Keratinocyte (primary cell): ENCODE results near the gene C4orf50. TPM values are rescaled to one million over a fixed set of nuclear protein-coding genes. Genes with fewer than 3 reads are reported as not detected.

Experiments used
- DNase-seq: peaks from one replicate; pipeline ENCODE4 v3.0.0-alpha.2; 2011; ENCODE audit warnings: low read depth, missing footprints, low spot score
- FAIRE-seq: peaks from 2 replicates; lab custom pipeline; 2011; peaks lifted over from hg19 to GRCh38; lab: Jason Lieb, UNC
- H2AFZ ChIP-seq: 2 replicates; pipeline ENCODE4 v1.6.0; 2012; ENCODE audit warnings: low read length, control low read depth, inconsistent platforms; ENCODE audit not compliant: control insufficient read depth
- H3K27ac ChIP-seq: 2 replicates; pipeline ENCODE4 v1.5.1; 2011; ENCODE audit warnings: low read length; ENCODE audit not compliant: control insufficient read depth, insufficient read depth
- H3K27me3 ChIP-seq: 3 replicates; pipeline ENCODE4 v1.6.0; 2011; ENCODE audit warnings: low read length; ENCODE audit not compliant: control insufficient read depth, insufficient read depth; ENCODE audit errors: extremely low read depth
- H3K36me3 ChIP-seq, 2 experiments: 2 replicates in 1 of 2; 3 replicates in 1 of 2; pipeline ENCODE4 v1.5.1; 2011; ENCODE audit warnings: low read length in 2 of 2, mild to moderate bottlenecking in 1 of 2; ENCODE audit not compliant: control insufficient read depth in 2 of 2, insufficient read depth in 2 of 2; ENCODE audit errors: extremely low read depth in 1 of 2
- H3K4me1 ChIP-seq: 3 replicates; pipeline ENCODE4 v1.5.1; 2011; ENCODE audit warnings: low read length; ENCODE audit not compliant: control insufficient read depth, insufficient read depth; ENCODE audit errors: extremely low read depth
- H3K4me2 ChIP-seq: 3 replicates; pipeline ENCODE4 v1.6.0; 2011; ENCODE audit warnings: low read depth, low read length; ENCODE audit not compliant: control insufficient read depth, insufficient read depth; ENCODE audit errors: extremely low read depth
- H3K4me3 ChIP-seq, 3 experiments: fragments of 200-600 bp in 1 of 3; sonication (generic) in 1 of 3; 2 replicates in 2 of 3; 3 replicates in 1 of 3; pipeline ENCODE4 v1.5.1; 2011 to 2016; ENCODE audit warnings: low read length in 3 of 3, mild to moderate bottlenecking in 3 of 3, control low read depth in 2 of 3, inconsistent platforms in 1 of 3, low read depth in 1 of 3, mixed read lengths in 1 of 3, mixed run types in 1 of 3, moderate library complexity in 1 of 3; ENCODE audit not compliant: control insufficient read depth in 2 of 3, insufficient read depth in 2 of 3; ENCODE audit errors: extremely low read depth in 1 of 3
- H3K79me2 ChIP-seq: 2 replicates; pipeline ENCODE4 v1.6.0; 2012; ENCODE audit warnings: low read length; ENCODE audit not compliant: control insufficient read depth, insufficient read depth
- H3K9ac ChIP-seq: 3 replicates; pipeline ENCODE4 v1.6.0; 2011; ENCODE audit warnings: low read length; ENCODE audit not compliant: control insufficient read depth, insufficient read depth; ENCODE audit errors: extremely low read depth
- H3K9me1 ChIP-seq: 3 replicates; pipeline ENCODE4 v1.6.0; 2011; ENCODE audit warnings: low read length; ENCODE audit not compliant: control insufficient read depth, insufficient read depth; ENCODE audit errors: extremely low read depth
- H3K9me3 ChIP-seq: 2 replicates; pipeline ENCODE4 v1.5.1; 2012; ENCODE audit warnings: low read depth, low read length; ENCODE audit not compliant: control insufficient read depth
- H4K20me1 ChIP-seq: 3 replicates; pipeline ENCODE4 v1.6.0; 2011; ENCODE audit warnings: low read length; ENCODE audit not compliant: control insufficient read depth, insufficient read depth; ENCODE audit errors: extremely low read depth
- EZH2 ChIP-seq: IDR thresholded peaks from one replicate; pipeline ENCODE4 v1.6.1; 2012; ENCODE audit warnings: inconsistent platforms, mild to moderate bottlenecking, low read length, moderate library complexity
- dilution Hi-C: fragments of 300-500 bp; cut with MboI; formaldehyde crosslinking; loops from one replicate; pipeline ENCODE4 v1.7.0; 2020; ENCODE audit warnings: low sequenced_read_pairs; ENCODE audit not compliant: extremely low pct_ligation_motif_present
- polyA plus RNA-seq, 5 experiments: library from polyadenylated mRNA; depleted of rRNA in 3 of 5; stranded (reverse) in 3 of 5; stranded (forward) in 1 of 5; unstranded in 1 of 5; fragments of >200 nt; gene quantifications; 1 replicate in 1 of 5; 2 replicates in 3 of 5; 3 replicates in 1 of 5; pipeline versions ENCODE4 v1.2.1 to v1.2.3, GENCODE V29; 2011 to 2012; ENCODE audit warnings: missing spikeins in 2 of 5, low read depth in 1 of 5, low replicate concordance in 1 of 5
- TF ChIP-seq, protein P1 (sequence below), 3 experiments: IDR thresholded peaks in 1 of 3; conservative IDR thresholded peaks in 1 of 3; optimal IDR thresholded peaks in 1 of 3; 2 replicates in 2 of 3; 3 replicates in 1 of 3; pipeline versions ENCODE3 to v1.5.1; 2011; ENCODE audit warnings: low read length in 3 of 3, mild to moderate bottlenecking in 3 of 3, moderate library complexity in 2 of 3, control low read depth in 1 of 3, inconsistent platforms in 1 of 3; ENCODE audit not compliant: insufficient read depth in 2 of 3; ENCODE audit errors: extremely low read depth in 1 of 3

The C4orf50 gene
- polyA plus RNA-seq, 1 donor (not counting 4 experiments of a cell fraction or from before 2014, with no cell fraction given) = not detected

GRCh38 chr4:5854929-5855328, 163.3 kb downstream of the C4orf50 start:
- no peaks in the 10 kb centered on the region for H3K9me3 ChIP-seq
- dilution Hi-C loops = no loop called here
- no peaks in the 10 kb centered on the region for H4K20me1 ChIP-seq
- no peak overlapping the region for H3K4me3 ChIP-seq
- H3K27me3 ChIP-seq = peaks cover 3% of the 10 kb centered on the region
- DNase-seq = no peak
- H2AFZ ChIP-seq = no peak overlapping the region
- no peak for FAIRE-seq
- H3K9ac ChIP-seq = no peak overlapping the region
- TF ChIP-seq, protein P1, sequence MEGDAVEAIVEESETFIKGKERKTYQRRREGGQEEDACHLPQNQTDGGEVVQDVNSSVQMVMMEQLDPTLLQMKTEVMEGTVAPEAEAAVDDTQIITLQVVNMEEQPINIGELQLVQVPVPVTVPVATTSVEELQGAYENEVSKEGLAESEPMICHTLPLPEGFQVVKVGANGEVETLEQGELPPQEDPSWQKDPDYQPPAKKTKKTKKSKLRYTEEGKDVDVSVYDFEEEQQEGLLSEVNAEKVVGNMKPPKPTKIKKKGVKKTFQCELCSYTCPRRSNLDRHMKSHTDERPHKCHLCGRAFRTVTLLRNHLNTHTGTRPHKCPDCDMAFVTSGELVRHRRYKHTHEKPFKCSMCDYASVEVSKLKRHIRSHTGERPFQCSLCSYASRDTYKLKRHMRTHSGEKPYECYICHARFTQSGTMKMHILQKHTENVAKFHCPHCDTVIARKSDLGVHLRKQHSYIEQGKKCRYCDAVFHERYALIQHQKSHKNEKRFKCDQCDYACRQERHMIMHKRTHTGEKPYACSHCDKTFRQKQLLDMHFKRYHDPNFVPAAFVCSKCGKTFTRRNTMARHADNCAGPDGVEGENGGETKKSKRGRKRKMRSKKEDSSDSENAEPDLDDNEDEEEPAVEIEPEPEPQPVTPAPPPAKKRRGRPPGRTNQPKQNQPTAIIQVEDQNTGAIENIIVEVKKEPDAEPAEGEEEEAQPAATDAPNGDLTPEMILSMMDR (optimal IDR thresholded peaks at IDR 0.05 in 1 of 3, IDR thresholded peaks at IDR 0.05 in 1 of 3, conservative IDR thresholded peaks at IDR 0.05 in 1 of 3; ENCODE audit: extremely low read depth in 1 of 3, insufficient read depth in 2 of 3, low read length in 3 of 3) = no peak
- no peak for TF ChIP-seq EZH2
- no peak overlapping the region for H3K4me2 ChIP-seq
- H3K79me2 ChIP-seq = no peaks in the 10 kb centered on the region
- H3K9me1 ChIP-seq = no peaks in the 10 kb centered on the region
- H3K27ac ChIP-seq = no peak overlapping the region
- no peaks in the 10 kb centered on the region for H3K36me3 ChIP-seq
- H3K4me1 ChIP-seq = no peaks in the 10 kb centered on the region

DNA sequence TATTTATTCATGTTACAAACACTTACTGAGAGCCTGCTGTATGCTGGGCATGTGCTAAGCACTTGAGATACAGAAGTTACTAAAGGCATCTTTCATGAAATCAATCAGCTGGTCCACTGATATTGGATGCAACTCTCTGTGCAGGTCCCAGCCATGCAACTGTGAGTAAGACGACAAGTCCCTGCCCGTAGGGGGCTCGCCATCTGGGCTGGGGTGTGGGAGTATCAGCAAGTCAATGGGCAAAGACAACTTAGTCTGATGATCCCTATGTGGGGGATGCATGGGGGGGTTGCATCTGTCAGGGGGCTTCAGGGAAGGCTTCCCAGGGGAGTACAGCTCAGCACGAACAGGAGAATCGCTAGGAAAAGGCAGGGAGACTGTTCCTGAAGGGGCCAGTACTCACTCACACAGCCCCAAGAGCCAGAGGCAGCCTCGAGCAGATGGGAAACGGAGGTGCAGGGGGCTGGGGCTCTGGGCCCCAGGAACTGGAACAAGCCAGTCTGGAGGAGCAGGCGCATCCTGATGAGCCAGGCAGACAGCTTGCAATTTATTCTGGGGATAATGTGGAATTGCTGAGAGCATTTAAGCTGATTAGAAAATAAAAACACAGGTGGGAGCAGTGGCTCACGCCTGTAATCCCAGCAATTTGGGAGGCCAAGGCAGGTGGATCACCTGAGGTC, 165.6 kb downstream of the C4orf50 start:
- no peak overlapping the region for H2AFZ ChIP-seq
- no peak overlapping the region for H3K4me2 ChIP-seq
- no peaks in the 10 kb centered on the region for H3K4me1 ChIP-seq
- no peak overlapping the region for H3K4me3 ChIP-seq
- no peak overlapping the region for H3K27ac ChIP-seq
- H3K9me3 ChIP-seq = no peaks in the 10 kb centered on the region
- no peaks in the 10 kb centered on the region for H3K36me3 ChIP-seq
- dilution Hi-C loops = no loop called here
- no peak for TF ChIP-seq EZH2
- TF ChIP-seq, protein P1 (optimal IDR thresholded peaks at IDR 0.05 in 1 of 3, IDR thresholded peaks at IDR 0.05 in 1 of 3, conservative IDR thresholded peaks at IDR 0.05 in 1 of 3; ENCODE audit: extremely low read depth in 1 of 3, insufficient read depth in 2 of 3, low read length in 3 of 3) = no peak
- no peaks in the 10 kb centered on the region for H3K79me2 ChIP-seq
- H3K9me1 ChIP-seq = no peaks in the 10 kb centered on the region
- H3K9ac ChIP-seq = no peak overlapping the region
- no peak for DNase-seq
- H3K27me3 ChIP-seq = peaks cover 3% of the 10 kb centered on the region
- H4K20me1 ChIP-seq = no peaks in the 10 kb centered on the region
- no peak for FAIRE-seq
